Measurements from ENCODE around the gene ADGRA1.

The ADGRA1 gene

GRCh38 chr10:133178357-133179127 is 90.8 kb downstream of the ADGRA1 start:
- H3K4me3 ChIP-seq (ENCODE audit: low read length), result no peak overlapping the region
- no peak for DNase-seq (ENCODE audit: low read depth)
- no peak for TF ChIP-seq CTCF (conservative IDR thresholded peaks at IDR 0.05; ENCODE audit: low read depth, low read length)

GRCh38 chr10:133179128-133179520 is 91.4 kb downstream of the ADGRA1 start:
- no peak for TF ChIP-seq CTCF (conservative IDR thresholded peaks at IDR 0.05; ENCODE audit: low read depth, low read length)
- no peak for DNase-seq (ENCODE audit: low read depth)
- no peak overlapping the region for H3K4me3 ChIP-seq (ENCODE audit: low read length)

- TF ChIP-seq CTCF (conservative IDR thresholded peaks at IDR 0.05; ENCODE audit: low read depth, low read length), result no peak
- DNase-seq (ENCODE audit: low read depth), result no peak
These were observed 91.9 kb downstream of the ADGRA1 start for GRCh38 chr10:133179651-133180050.

GRCh38 chr10:133180192-133180964 is 92.7 kb downstream of the ADGRA1 start:
- no peak for TF ChIP-seq CTCF (conservative IDR thresholded peaks at IDR 0.05; ENCODE audit: low read depth, low read length)
- H3K4me3 ChIP-seq (ENCODE audit: low read length), result no peak overlapping the region
- DNase-seq (ENCODE audit: low read depth), result no peak

More at GRCh38 chr10:133179651-133180050, 91.9 kb downstream of the ADGRA1 start:
- no peak overlapping the region for H3K4me3 ChIP-seq (ENCODE audit: low read length)

GRCh38 chr10:133180965-133181639 is 93.4 kb downstream of the ADGRA1 start:
- DNase-seq (ENCODE audit: low read depth), result no peak
- TF ChIP-seq CTCF (conservative IDR thresholded peaks at IDR 0.05; ENCODE audit: low read depth, low read length), result no peak
- H3K4me3 ChIP-seq (ENCODE audit: low read length), result no peak overlapping the region
